ENCODE measurements around the gene GALNT18.

The GALNT18 gene

GRCh38 chr11:11459578-11459977 is 162.2 kb downstream of the GALNT18 start:
- no peak for DNase-seq (ENCODE audit: low spot score)

- DNase-seq (ENCODE audit: low spot score): no peak
Measured at GRCh38 chr11:11458485-11458884, 163.3 kb downstream of the GALNT18 start.

- no peak for DNase-seq (ENCODE audit: low spot score)
Measured at GRCh38 chr11:11458001-11458400, 163.8 kb downstream of the GALNT18 start.

GRCh38 chr11:11456866-11457265 is 164.9 kb downstream of the GALNT18 start:
- peak; percentile 70 for DNase-seq (ENCODE audit: low spot score)

- no peak for DNase-seq (ENCODE audit: low spot score)
Measured at GRCh38 chr11:11454671-11455223, 167.1 kb downstream of the GALNT18 start.

GRCh38 chr11:11451501-11452005 is 170.3 kb downstream of the GALNT18 start:
- DNase-seq (ENCODE audit: low spot score): peak; percentile 96

GRCh38 chr11:11450744-11451362 is 171.0 kb downstream of the GALNT18 start:
- peak; percentile 44 for DNase-seq (ENCODE audit: low spot score)

GRCh38 chr11:11449327-11449726 is 172.5 kb downstream of the GALNT18 start:
- peak; percentile 25 for DNase-seq (ENCODE audit: low spot score)

GRCh38 chr11:11448626-11449025 is 173.2 kb downstream of the GALNT18 start:
- no peak for DNase-seq (ENCODE audit: low spot score)

GRCh38 chr11:11447601-11448000 is 174.2 kb downstream of the GALNT18 start:
- DNase-seq (ENCODE audit: low spot score): peak; percentile 68

GRCh38 chr11:11446967-11447366 is 174.8 kb downstream of the GALNT18 start:
- no peak for DNase-seq (ENCODE audit: low spot score)

GRCh38 chr11:11446564-11446963 is 175.2 kb downstream of the GALNT18 start:
- DNase-seq (ENCODE audit: low spot score): no peak

- no peak for DNase-seq (ENCODE audit: low spot score)
Measured at GRCh38 chr11:11445441-11446185, 176.2 kb downstream of the GALNT18 start.

- DNase-seq (ENCODE audit: low spot score): no peak
Measured at GRCh38 chr11:11444804-11445131, 177.0 kb downstream of the GALNT18 start.

- DNase-seq (ENCODE audit: low spot score): peak; percentile 35
Measured at GRCh38 chr11:11444027-11444803, 177.6 kb downstream of the GALNT18 start.

- DNase-seq (ENCODE audit: low spot score): no peak
Measured at GRCh38 chr11:11442791-11443190, 179.0 kb downstream of the GALNT18 start.

GRCh38 chr11:11441516-11441915 is 180.3 kb downstream of the GALNT18 start:
- no peak for DNase-seq (ENCODE audit: low spot score)

GRCh38 chr11:11441091-11441490 is 180.7 kb downstream of the GALNT18 start:
- DNase-seq (ENCODE audit: low spot score): no peak

- DNase-seq (ENCODE audit: low spot score): peak; percentile 9
Measured at GRCh38 chr11:11440144-11440543, 181.7 kb downstream of the GALNT18 start.

- DNase-seq (ENCODE audit: low spot score): peak; percentile 59
Measured at GRCh38 chr11:11439591-11439990, 182.2 kb downstream of the GALNT18 start.

- no peak for DNase-seq (ENCODE audit: low spot score)
Measured at GRCh38 chr11:11436715-11437313, 185.0 kb downstream of the GALNT18 start.

GRCh38 chr11:11435635-11436034 is 186.2 kb downstream of the GALNT18 start:
- DNase-seq (ENCODE audit: low spot score): no peak

Data from kidney tubule cell (primary cell).